ENCODE results near the gene SENP1. TPM values are rescaled to one million over a fixed set of nuclear protein-coding genes. Genes with fewer than 3 reads are reported as not detected.

Gene SENP1
- total RNA-seq, 1 donor, result 23.9 TPM

GRCh38 chr12:48033451-48033850, 72.4 kb downstream of the SENP1 start:
- no peaks in the 10 kb centered on the region for H3K79me2 ChIP-seq (ENCODE audit: insufficient read depth, low read length)
- H3K36me3 ChIP-seq (ENCODE audit: insufficient read depth, low read length), result no peaks in the 10 kb centered on the region
- H3K27ac ChIP-seq (ENCODE audit: low read depth, low read length), result no peak overlapping the region
- no peaks in the 10 kb centered on the region for H3K9me3 ChIP-seq (ENCODE audit: low read depth, low read length)
- H4K20me1 ChIP-seq (ENCODE audit: insufficient read depth, low read length), result no peaks in the 10 kb centered on the region
- TF ChIP-seq CTCF (IDR thresholded peaks at IDR 0.05; ENCODE audit: extremely low read depth, low read depth, low read length), result no peak
- H3K4me3 ChIP-seq (ENCODE audit: insufficient read depth, low read length), result no peak overlapping the region
- DNase-seq (ENCODE audit: insufficient read length, low spot score, missing footprints), result no peak
- H3K27me3 ChIP-seq (ENCODE audit: insufficient read depth, low read length), result peaks cover 3% of the 10 kb centered on the region
- H3K4me1 ChIP-seq (ENCODE audit: insufficient read depth, low read length), result peaks cover 6% of the 10 kb centered on the region
- H3K4me2 ChIP-seq (ENCODE audit: insufficient read depth, low read length), result no peak overlapping the region
- H2AFZ ChIP-seq (ENCODE audit: low read length), result no peak overlapping the region

GRCh38 chr12:48032597-48032996, 73.3 kb downstream of the SENP1 start:
- no peak for DNase-seq (ENCODE audit: insufficient read length, low spot score, missing footprints)
- Histone ChIP-seq H3K36me3 (ENCODE audit: insufficient read depth, low read length) (no peaks in the 10 kb centered on the region), H3K27ac (ENCODE audit: low read depth, low read length) (no peak overlapping the region), H3K4me2 (ENCODE audit: insufficient read depth, low read length) (no peak overlapping the region), H2AFZ (ENCODE audit: low read length) (no peak overlapping the region), H3K4me1 (ENCODE audit: insufficient read depth, low read length) (peaks cover 5% of the 10 kb centered on the region), H3K79me2 (ENCODE audit: insufficient read depth, low read length) (no peaks in the 10 kb centered on the region), H4K20me1 (ENCODE audit: insufficient read depth, low read length) (no peaks in the 10 kb centered on the region), H3K4me3 (ENCODE audit: insufficient read depth, low read length) (no peak overlapping the region), H3K9me3 (ENCODE audit: low read depth, low read length) (no peaks in the 10 kb centered on the region), H3K27me3 (ENCODE audit: insufficient read depth, low read length) (peaks cover 3% of the 10 kb centered on the region)
- no peak for TF ChIP-seq CTCF (IDR thresholded peaks at IDR 0.05; ENCODE audit: extremely low read depth, low read depth, low read length)

- Histone ChIP-seq H2AFZ (ENCODE audit: low read length) (no peak overlapping the region), H3K27ac (ENCODE audit: low read depth, low read length) (no peak overlapping the region), H3K27me3 (ENCODE audit: insufficient read depth, low read length) (peaks cover 10% of the 10 kb centered on the region), H3K9me3 (ENCODE audit: low read depth, low read length) (no peaks in the 10 kb centered on the region), H3K79me2 (ENCODE audit: insufficient read depth, low read length) (no peaks in the 10 kb centered on the region), H3K4me2 (ENCODE audit: insufficient read depth, low read length) (no peak overlapping the region), H4K20me1 (ENCODE audit: insufficient read depth, low read length) (no peaks in the 10 kb centered on the region), H3K4me3 (ENCODE audit: insufficient read depth, low read length) (no peak overlapping the region), H3K4me1 (ENCODE audit: insufficient read depth, low read length) (no peaks in the 10 kb centered on the region), H3K36me3 (ENCODE audit: insufficient read depth, low read length) (no peaks in the 10 kb centered on the region)
- TF ChIP-seq CTCF (IDR thresholded peaks at IDR 0.05; ENCODE audit: extremely low read depth, low read depth, low read length), result no peak
- peak; percentile 57 for DNase-seq (ENCODE audit: insufficient read length, low spot score, missing footprints)
Measured at GRCh38 chr12:48031135-48031960, 74.5 kb downstream of the SENP1 start.

- Histone ChIP-seq H4K20me1 (ENCODE audit: insufficient read depth, low read length) (no peaks in the 10 kb centered on the region), H3K79me2 (ENCODE audit: insufficient read depth, low read length) (no peaks in the 10 kb centered on the region), H3K27ac (ENCODE audit: low read depth, low read length) (no peak overlapping the region), H2AFZ (ENCODE audit: low read length) (no peak overlapping the region), H3K9me3 (ENCODE audit: low read depth, low read length) (no peaks in the 10 kb centered on the region), H3K36me3 (ENCODE audit: insufficient read depth, low read length) (no peaks in the 10 kb centered on the region), H3K4me1 (ENCODE audit: insufficient read depth, low read length) (no peaks in the 10 kb centered on the region), H3K4me2 (ENCODE audit: insufficient read depth, low read length) (no peak overlapping the region), H3K27me3 (ENCODE audit: insufficient read depth, low read length) (peaks cover 11% of the 10 kb centered on the region), H3K4me3 (ENCODE audit: insufficient read depth, low read length) (no peak overlapping the region)
- no peak for TF ChIP-seq CTCF (IDR thresholded peaks at IDR 0.05; ENCODE audit: extremely low read depth, low read depth, low read length)
- peak; percentile 41 for DNase-seq (ENCODE audit: insufficient read length, low spot score, missing footprints)
Measured at GRCh38 chr12:48030173-48030650, 75.7 kb downstream of the SENP1 start.

Measured in osteoblast (primary cell).